ENCODE measurements around the gene GH2.

GRCh38 chr17:63843910-63844677 lies 37.6 kb downstream of the GH2 start:
- TF ChIP-seq CTCF (IDR thresholded peaks at IDR 0.05 in 8 of 11, conservative IDR thresholded peaks at IDR 0.05 in 3 of 11) (no peak), POLR2A (IDR thresholded peaks at IDR 0.05) (no peak), POLR2AphosphoS5 (IDR thresholded peaks at IDR 0.05) (no peak)

All from spleen (tissue), 7 donors.